Measurements from ENCODE around the gene MTFMT.
"Not testable (repeated sequence)": the region's sequence is repeated elsewhere in the genome, so short reads cannot be mapped to it uniquely, and the experiment has no call there.

MTFMT gene

GRCh38 chr15:65028921-65029735 lies at the start of gene MTFMT:
Gene MTFMT (minus strand): TSS chr15:65029639. CDS start chr15:65029613, 26 bp downstream.
- in situ Hi-C loops (cut with MboI; ENCODE audit: low sequenced_read_pairs): loop anchor here (25.0 kb wide), 1 partner anchor 258 kb away; the partner anchor contains the start of genes PARP16 and RNU5A-1

- in situ Hi-C loops (cut with MboI; ENCODE audit: low sequenced_read_pairs): no loop called here
Observed at GRCh38 chr15:65077981-65078352, 48.5 kb upstream of the MTFMT start.

- in situ Hi-C loops (cut with MboI; ENCODE audit: low sequenced_read_pairs): no loop called here
Observed at GRCh38 chr15:65077291-65077980, 48.0 kb upstream of the MTFMT start.

GRCh38 chr15:65076486-65077290 lies 47.2 kb upstream of the MTFMT start, which contains the start of gene KBTBD13:
Gene KBTBD13 (plus strand): TSS chr15:65076746. CDS start chr15:65076816, 70 bp downstream.
- in situ Hi-C loops (cut with MboI; ENCODE audit: low sequenced_read_pairs): no loop called here

- in situ Hi-C loops (cut with MboI; ENCODE audit: low sequenced_read_pairs): not testable (repeated sequence)
Observed at GRCh38 chr15:65075607-65076395, 46.4 kb upstream of the MTFMT start.

- in situ Hi-C loops (cut with MboI; ENCODE audit: low sequenced_read_pairs): not testable (repeated sequence)
Observed at GRCh38 chr15:65074946-65075345, 45.5 kb upstream of the MTFMT start.

GRCh38 chr15:65072617-65073016 lies 43.2 kb upstream of the MTFMT start:
- in situ Hi-C loops (cut with MboI; ENCODE audit: low sequenced_read_pairs): no loop called here

- in situ Hi-C loops (cut with MboI; ENCODE audit: low sequenced_read_pairs): no loop called here
Observed at GRCh38 chr15:65072027-65072426, 42.6 kb upstream of the MTFMT start.

- in situ Hi-C loops (cut with MboI; ENCODE audit: low sequenced_read_pairs): no loop called here
Observed at GRCh38 chr15:65071381-65071811, 42.0 kb upstream of the MTFMT start.

GRCh38 chr15:65069779-65070546 lies 40.5 kb upstream of the MTFMT start:
- in situ Hi-C loops (cut with MboI; ENCODE audit: low sequenced_read_pairs): no loop called here

- in situ Hi-C loops (cut with MboI; ENCODE audit: low sequenced_read_pairs): no loop called here
Observed at GRCh38 chr15:65069179-65069578, 39.7 kb upstream of the MTFMT start.

- in situ Hi-C loops (cut with MboI; ENCODE audit: low sequenced_read_pairs): no loop called here
Observed at GRCh38 chr15:65068403-65068788, 39.0 kb upstream of the MTFMT start.

GRCh38 chr15:65067645-65068402 lies 38.4 kb upstream of the MTFMT start, which contains the start of gene RASL12:
Gene RASL12 (minus strand): TSS chr15:65067991. CDS start chr15:65067835, 156 bp downstream.
- in situ Hi-C loops (cut with MboI; ENCODE audit: low sequenced_read_pairs): no loop called here

GRCh38 chr15:65067317-65067644 lies 37.8 kb upstream of the MTFMT start:
- in situ Hi-C loops (cut with MboI; ENCODE audit: low sequenced_read_pairs): no loop called here

GRCh38 chr15:65066635-65067316 lies 37.3 kb upstream of the MTFMT start:
- in situ Hi-C loops (cut with MboI; ENCODE audit: low sequenced_read_pairs): no loop called here

GRCh38 chr15:65066001-65066634 lies 36.7 kb upstream of the MTFMT start:
- in situ Hi-C loops (cut with MboI; ENCODE audit: low sequenced_read_pairs): no loop called here

GRCh38 chr15:65062726-65063125 lies 33.3 kb upstream of the MTFMT start:
- in situ Hi-C loops (cut with MboI; ENCODE audit: low sequenced_read_pairs): no loop called here

GRCh38 chr15:65062061-65062460 lies 32.6 kb upstream of the MTFMT start:
- in situ Hi-C loops (cut with MboI; ENCODE audit: low sequenced_read_pairs): no loop called here

Measured in HL-60/S4 treated with phorbol 12-myristate 13-acetate at 8.2 ng/mL for 4 days and 3 days (cell line).